CD4-positive, alpha-beta T cell treated with Interleukin-10 for 1 hour (primary cell): Measurements from ENCODE around the gene AHR.
"Not testable (repeated sequence)": the region's sequence is repeated elsewhere in the genome, so short reads cannot be mapped to it uniquely, and the experiment has no call there.

Source experiments
- DNase-seq: peaks from one replicate; pipeline ENCODE4 v3.0.0-alpha.2; 2020

AHR gene

GRCh38 chr7:17382408-17383354 is 84.2 kb downstream of the AHR start:
- DNase-seq: not testable (repeated sequence)

- no peak for DNase-seq
Measured at GRCh38 chr7:17384400-17384799, 85.9 kb downstream of the AHR start.

- no peak for DNase-seq
Measured at GRCh38 chr7:17385612-17386011, 87.2 kb downstream of the AHR start.

- DNase-seq: no peak
Measured at GRCh38 chr7:17390392-17390791, 91.9 kb downstream of the AHR start.

- DNase-seq: no peak
Measured at GRCh38 chr7:17391366-17391765, 92.9 kb downstream of the AHR start.

- no peak for DNase-seq
Measured at GRCh38 chr7:17392846-17393245, 94.4 kb downstream of the AHR start.

GRCh38 chr7:17394563-17394962 is 96.1 kb downstream of the AHR start:
- DNase-seq: not testable (repeated sequence)
